Right atrium auricular region (tissue), 2 donors: ENCODE measurements around the gene EYA2. TPM values are rescaled to one million over a fixed set of nuclear protein-coding genes. Genes with fewer than 3 reads are reported as not detected.
A peak's percentile ranks its signal among the peaks of the same experiment; 100 is the strongest.

Experiments
- DNase-seq: peaks from one replicate; pipeline ENCODE4 v3.0.0-alpha.2; 2019; ENCODE audit warnings: low spot score
- H3K27ac ChIP-seq, 2 donors: fragments of 200-600 bp; sonication (generic); 1 replicate in 1 of 2; 2 replicates in 1 of 2; pipeline ENCODE4 v1.5.1; 2016 to 2019
- H3K27me3 ChIP-seq, 2 donors: fragments of 200-600 bp; sonication (generic); one replicate each; pipeline versions ENCODE4 v1.5.1 to v1.6.0; 2017 to 2019
- H3K36me3 ChIP-seq: fragments of 200-600 bp; sonication (generic); one replicate; pipeline ENCODE4 v1.5.1; 2016
- H3K4me1 ChIP-seq, 2 donors: fragments of 200-600 bp; sonication (generic); one replicate each; pipeline versions ENCODE4 v1.5.1 to v1.6.0; 2017 to 2019
- H3K4me3 ChIP-seq, 2 donors: fragments of 200-600 bp; sonication (generic); 1 replicate in 1 of 2; 2 replicates in 1 of 2; pipeline ENCODE4 v1.5.1; 2017 to 2019; ENCODE audit warnings: mild to moderate bottlenecking in 1 of 2, moderate library complexity in 1 of 2
- H3K9me3 ChIP-seq, 2 donors: fragments of 200-600 bp; sonication (generic); one replicate each; pipeline ENCODE4 v1.5.1; 2019
- total RNA-seq, 2 donors: library from RNA; depleted of rRNA; stranded (reverse); fragments of >200 nt; gene quantifications; one replicate each; pipeline ENCODE4 v1.1.0, GENCODE V29; 2016
- TF ChIP-seq, protein P1 (sequence below), 2 donors: fragments of 200-600 bp; sonication (generic); IDR thresholded peaks; one replicate each; pipeline ENCODE4 v1.5.1; 2019; ENCODE audit warnings: antibody characterized with exemption in 2 of 2

Gene EYA2
- total RNA-seq, 2 donors from 2014 or later = 0.30 to 2.6 TPM

DNA sequence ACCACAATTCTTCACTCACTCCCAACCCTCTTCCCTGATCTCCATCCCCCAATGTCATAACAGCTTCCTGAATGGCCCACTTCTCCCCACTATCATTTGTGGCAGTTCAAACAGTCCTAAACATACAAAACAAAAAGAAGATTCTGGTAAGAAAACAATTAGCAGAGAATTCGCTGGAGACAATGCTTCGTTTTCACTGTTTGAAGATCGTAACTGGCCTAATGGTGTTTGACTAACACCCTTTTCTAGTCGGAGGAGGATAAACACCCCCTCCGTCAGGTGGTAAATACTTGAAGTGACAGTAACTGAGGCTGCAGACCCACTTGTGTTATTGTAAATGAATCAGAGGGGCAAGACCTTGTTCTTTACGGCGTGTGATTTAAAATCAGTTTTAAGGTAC is 3.8 kb downstream of the EYA2 start:
- H3K27me3 ChIP-seq = no peaks in the 10 kb centered on the region
- no peak overlapping the region for H3K27ac ChIP-seq
- no peak overlapping the region for H3K4me3 ChIP-seq
- H3K4me1 ChIP-seq = peaks cover 0 to 10% of the 10 kb centered on the region in 2 donors
- TF ChIP-seq, protein P1, sequence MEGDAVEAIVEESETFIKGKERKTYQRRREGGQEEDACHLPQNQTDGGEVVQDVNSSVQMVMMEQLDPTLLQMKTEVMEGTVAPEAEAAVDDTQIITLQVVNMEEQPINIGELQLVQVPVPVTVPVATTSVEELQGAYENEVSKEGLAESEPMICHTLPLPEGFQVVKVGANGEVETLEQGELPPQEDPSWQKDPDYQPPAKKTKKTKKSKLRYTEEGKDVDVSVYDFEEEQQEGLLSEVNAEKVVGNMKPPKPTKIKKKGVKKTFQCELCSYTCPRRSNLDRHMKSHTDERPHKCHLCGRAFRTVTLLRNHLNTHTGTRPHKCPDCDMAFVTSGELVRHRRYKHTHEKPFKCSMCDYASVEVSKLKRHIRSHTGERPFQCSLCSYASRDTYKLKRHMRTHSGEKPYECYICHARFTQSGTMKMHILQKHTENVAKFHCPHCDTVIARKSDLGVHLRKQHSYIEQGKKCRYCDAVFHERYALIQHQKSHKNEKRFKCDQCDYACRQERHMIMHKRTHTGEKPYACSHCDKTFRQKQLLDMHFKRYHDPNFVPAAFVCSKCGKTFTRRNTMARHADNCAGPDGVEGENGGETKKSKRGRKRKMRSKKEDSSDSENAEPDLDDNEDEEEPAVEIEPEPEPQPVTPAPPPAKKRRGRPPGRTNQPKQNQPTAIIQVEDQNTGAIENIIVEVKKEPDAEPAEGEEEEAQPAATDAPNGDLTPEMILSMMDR (IDR thresholded peaks at IDR 0.05) = no peak
- H3K36me3 ChIP-seq = no peaks in the 10 kb centered on the region
- H3K9me3 ChIP-seq = no peaks in the 10 kb centered on the region
- DNase-seq = no peak

DNA sequence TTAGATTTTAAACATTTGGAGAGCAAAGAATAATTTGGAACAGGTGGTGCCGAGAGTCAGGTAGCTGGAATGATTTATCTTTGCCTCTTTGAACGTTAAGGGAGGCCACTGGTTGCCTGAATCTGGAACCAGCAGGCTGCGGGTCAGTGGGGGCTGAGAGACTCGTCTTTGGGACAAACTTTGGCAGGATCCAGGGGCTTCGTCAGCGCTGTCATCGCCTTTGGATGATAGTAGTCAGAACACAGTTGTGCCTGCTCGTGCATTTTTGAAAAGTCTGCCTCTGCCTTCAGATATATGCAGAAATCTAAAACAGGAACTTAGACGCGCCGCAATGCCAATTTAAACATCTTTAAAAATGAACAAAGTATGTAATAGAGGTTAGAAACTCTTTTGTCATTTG is 5.0 kb downstream of the EYA2 start:
- no peaks in the 10 kb centered on the region for H3K36me3 ChIP-seq
- peak; percentile 69 for DNase-seq
- no peaks in the 10 kb centered on the region for H3K27me3 ChIP-seq
- TF ChIP-seq, protein P1 (IDR thresholded peaks at IDR 0.05) = no peak
- peaks cover 0 to 10% of the 10 kb centered on the region in 2 donors for H3K4me1 ChIP-seq
- no peak overlapping the region for H3K4me3 ChIP-seq
- peak overlapping the region in 1 of 2 donors; percentile 27 for H3K27ac ChIP-seq
- H3K9me3 ChIP-seq = no peaks in the 10 kb centered on the region

DNA sequence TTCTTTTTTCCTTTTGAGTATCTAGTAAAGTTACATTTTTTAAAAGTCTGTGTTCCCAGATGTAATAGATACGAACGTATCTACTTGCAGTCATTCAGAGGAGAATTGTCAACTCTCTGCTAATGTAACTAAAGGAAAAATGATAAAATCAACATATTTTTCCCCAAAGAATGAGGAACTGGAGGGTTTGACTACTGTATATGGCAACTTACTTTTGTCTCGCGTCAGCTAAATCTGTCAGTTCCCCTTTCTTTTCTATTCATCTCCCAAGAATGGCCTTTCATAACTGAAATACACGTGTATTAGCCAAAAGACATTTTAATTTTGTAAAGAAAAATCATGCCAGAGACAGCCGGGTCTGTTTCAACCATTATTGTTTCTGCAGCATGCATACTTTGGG is 5.4 kb downstream of the EYA2 start:
- TF ChIP-seq, protein P1 (IDR thresholded peaks at IDR 0.05) = no peak
- no peak for DNase-seq
- Histone ChIP-seq H3K4me1 (peaks cover 0 to 6% of the 10 kb centered on the region in 2 donors), H3K9me3 (no peaks in the 10 kb centered on the region), H3K36me3 (no peaks in the 10 kb centered on the region), H3K27me3 (no peaks in the 10 kb centered on the region), H3K27ac (no peak overlapping the region), H3K4me3 (no peak overlapping the region)

DNA sequence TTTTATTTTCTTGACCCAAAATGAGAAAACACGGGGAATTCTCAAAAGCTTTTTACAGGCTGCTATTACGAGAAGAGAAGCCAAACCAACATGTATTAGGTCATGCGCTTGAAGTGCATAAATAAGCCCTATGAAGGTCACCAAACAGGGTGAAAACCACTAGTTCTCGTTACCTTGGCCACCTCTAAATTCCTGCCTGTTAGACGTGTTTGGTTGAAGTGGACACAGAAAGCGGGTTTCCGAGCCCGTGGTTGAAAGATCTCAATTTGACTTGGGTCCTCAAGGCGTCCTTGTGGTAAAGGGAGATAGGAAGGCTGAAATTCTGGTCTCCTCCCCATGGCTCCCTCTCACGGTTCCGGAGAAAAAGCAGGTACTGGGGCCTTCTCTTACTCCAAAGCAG is 6.2 kb downstream of the EYA2 start:
- DNase-seq = no peak
- H3K4me3 ChIP-seq = no peak overlapping the region
- H3K27me3 ChIP-seq = no peaks in the 10 kb centered on the region
- H3K27ac ChIP-seq = no peak overlapping the region
- TF ChIP-seq, protein P1 (IDR thresholded peaks at IDR 0.05) = no peak
- H3K4me1 ChIP-seq = no peaks in the 10 kb centered on the region
- no peaks in the 10 kb centered on the region for H3K36me3 ChIP-seq
- no peaks in the 10 kb centered on the region for H3K9me3 ChIP-seq

DNA sequence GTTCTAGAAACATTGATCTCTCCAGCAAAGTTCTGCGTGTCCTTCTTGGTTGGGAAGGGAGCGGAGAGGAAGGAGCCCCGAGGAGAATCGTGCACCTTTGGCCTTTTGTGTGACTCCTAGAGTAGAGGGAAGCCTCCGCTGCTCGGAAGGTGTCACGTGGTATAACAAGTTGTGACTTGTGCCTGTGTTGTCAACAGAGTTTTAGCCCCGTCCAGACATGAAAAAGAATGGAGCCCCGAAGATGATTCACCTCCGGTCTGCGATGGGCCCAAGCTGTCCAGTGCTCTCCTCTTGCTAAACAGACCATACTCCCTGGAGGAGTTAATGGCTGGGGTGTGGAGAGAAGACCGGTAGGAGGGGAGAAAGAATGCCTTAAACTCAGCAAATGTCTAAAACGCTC is 7.0 kb downstream of the EYA2 start:
- no peaks in the 10 kb centered on the region for H3K27me3 ChIP-seq
- TF ChIP-seq, protein P1 (IDR thresholded peaks at IDR 0.05) = no peak
- no peak for DNase-seq

DNA sequence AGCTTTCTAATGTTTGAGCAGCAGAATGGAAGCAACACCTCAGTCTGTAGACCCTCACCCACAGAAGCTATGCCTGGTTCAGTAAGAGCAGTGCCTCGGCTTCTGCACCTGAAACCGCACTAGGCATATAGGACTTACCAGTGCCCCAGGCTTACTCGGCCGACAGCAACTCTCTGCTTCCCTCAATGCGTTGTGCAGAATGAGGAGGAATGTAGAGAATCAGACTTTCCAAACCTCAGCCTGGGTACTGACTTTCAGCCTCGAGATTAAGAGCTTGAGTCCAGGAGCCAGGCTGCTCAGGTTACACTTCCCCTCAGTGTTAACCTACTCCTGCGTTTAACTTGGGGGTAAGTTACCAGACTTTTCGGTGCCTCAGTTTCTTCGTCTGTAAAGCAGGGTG is 8.6 kb downstream of the EYA2 start:
- DNase-seq = no peak
- H3K4me3 ChIP-seq = no peak overlapping the region
- H3K27me3 ChIP-seq = no peaks in the 10 kb centered on the region
- H3K27ac ChIP-seq = no peak overlapping the region
- H3K9me3 ChIP-seq = no peaks in the 10 kb centered on the region
- no peaks in the 10 kb centered on the region for H3K4me1 ChIP-seq
- TF ChIP-seq, protein P1 (IDR thresholded peaks at IDR 0.05) = no peak
- H3K36me3 ChIP-seq = no peaks in the 10 kb centered on the region

More for the DNA sequence above, 7.0 kb downstream of the EYA2 start:
- H3K27ac ChIP-seq = no peak overlapping the region
- H3K4me3 ChIP-seq = no peak overlapping the region
- no peaks in the 10 kb centered on the region for H3K4me1 ChIP-seq
- no peaks in the 10 kb centered on the region for H3K36me3 ChIP-seq
- no peaks in the 10 kb centered on the region for H3K9me3 ChIP-seq
